Panc1 (cell line): Measurements from ENCODE around the gene FAF1. TPM values are rescaled to one million over a fixed set of nuclear protein-coding genes. Genes with fewer than 3 reads are reported as not detected.
A peak's percentile ranks its signal among the peaks of the same experiment; 100 is the strongest.

Experiments
- ATAC-seq: fragments of 200-7000 bp; cut with Tn5 transposase; 2 replicates; pipeline ENCODE4 v1.9.1; 2020; ENCODE audit warnings: mild to moderate bottlenecking, moderate library complexity
- BruUV-seq: library from RNA; stranded (reverse); fragments of 400-500 nt; replicated peaks from 2 replicates; lab custom pipeline; 2021; lab: Mats Ljungman, UMichigan
- CTCF ChIA-PET: fragments of 300-600 bp; sonication (Branson Sonifier 250); formaldehyde crosslinking; loops from one replicate; lab custom pipeline; 2022; ENCODE audit warnings: antibody characterized with exemption; lab: Charles Lee
- POLR2A ChIA-PET: fragments of 300-600 bp; sonication (Branson Sonifier 250); formaldehyde crosslinking; loops from one replicate; lab custom pipeline; 2022; ENCODE audit warnings: antibody characterized with exemption; lab: Charles Lee
- DNase-seq: peaks from one replicate; pipeline ENCODE4 v3.0.0-alpha.2; 2010; ENCODE audit warnings: low read depth, low spot score
- H3K27ac ChIP-seq: 2 replicates; pipeline ENCODE4 v1.5.1; 2011; ENCODE audit warnings: mild to moderate bottlenecking, low read length, inconsistent platforms
- H3K27me3 ChIP-seq: fragments of 200-500 bp; sonication (Bioruptor generic); 2 replicates; pipeline ENCODE4 v1.6.0; 2014; ENCODE audit warnings: low read length, inconsistent platforms; ENCODE audit not compliant: control insufficient read depth, insufficient read depth
- H3K36me3 ChIP-seq: fragments of 200-500 bp; sonication (Bioruptor generic); 2 replicates; pipeline ENCODE4 v1.5.1; 2014; ENCODE audit warnings: inconsistent platforms, mild to moderate bottlenecking, low read length, moderate library complexity; ENCODE audit not compliant: control insufficient read depth, insufficient read depth
- H3K4me1 ChIP-seq: 2 replicates; pipeline ENCODE4 v1.5.1; 2011; ENCODE audit warnings: inconsistent platforms, mild to moderate bottlenecking, low read length, moderate library complexity; ENCODE audit not compliant: control insufficient read depth, insufficient read depth
- H3K4me3 ChIP-seq, 2 experiments: 2 replicates each; pipeline ENCODE4 v1.5.1; 2011 to 2012; ENCODE audit warnings: low read depth in 2 of 2, low read length in 2 of 2, mild to moderate bottlenecking in 2 of 2, inconsistent platforms in 1 of 2, moderate library complexity in 1 of 2
- H3K9me3 ChIP-seq: fragments of 200-500 bp; sonication (Bioruptor generic); 2 replicates; pipeline ENCODE4 v1.5.1; 2014; ENCODE audit warnings: low read depth, mild to moderate bottlenecking, inconsistent platforms, low read length, moderate library complexity; ENCODE audit not compliant: control insufficient read depth, insufficient read depth
- POLR2AphosphoS5 ChIP-seq: IDR thresholded peaks from 2 replicates; pipeline ENCODE4 v1.6.1; 2012; ENCODE audit warnings: mild to moderate bottlenecking, low read depth, low read length, moderate library complexity
- SIN3A ChIP-seq: IDR thresholded peaks from 2 replicates; pipeline ENCODE4 v1.6.1; 2012; ENCODE audit warnings: low read depth, mild to moderate bottlenecking, low read length, moderate library complexity, borderline replicate concordance; ENCODE audit not compliant: insufficient read depth
- TCF7L2 ChIP-seq: IDR thresholded peaks from 2 replicates; pipeline ENCODE4 v1.6.1; 2011; ENCODE audit warnings: mild to moderate bottlenecking, low read depth, low read length, inconsistent platforms
- in situ Hi-C: cut with HindIII; loops from 2 replicates; pipeline ENCODE4 v1.10.0; 2016; ENCODE audit warnings: low sequenced_read_pairs, low pct_unique_long_range_greater_than_20kb
- intact Hi-C: fragments of 100-400 bp; cut with micrococcal nuclease; formaldehyde crosslinking; loops from one replicate; pipeline ENCODE4 v1.10.0; 2022; ENCODE audit not compliant: unreplicated experiment
- total RNA-seq: library from RNA; stranded (reverse); gene quantifications from one replicate; pipeline ENCODE4 v1.2.1, GENCODE V29; 2021; ENCODE audit not compliant: unreplicated experiment
- TF ChIP-seq, protein P1 (sequence below): fragments of 450-650 bp; IDR thresholded peaks from 2 replicates; pipeline ENCODE4 v1.5.1; 2017; ENCODE audit warnings: mild to moderate bottlenecking
- TF ChIP-seq, protein P2 (sequence below), 2 experiments: IDR thresholded peaks; 2 replicates each; pipeline ENCODE4 v1.6.1; 2011 to 2012; ENCODE audit warnings: low read depth in 2 of 2, control low read depth in 1 of 2, low read length in 1 of 2, mild to moderate bottlenecking in 1 of 2, moderate library complexity in 1 of 2; ENCODE audit not compliant: insufficient read depth in 1 of 2

FAF1 gene
- total RNA-seq, 1 experiment from 2014 or later, result 101 TPM

DNA sequence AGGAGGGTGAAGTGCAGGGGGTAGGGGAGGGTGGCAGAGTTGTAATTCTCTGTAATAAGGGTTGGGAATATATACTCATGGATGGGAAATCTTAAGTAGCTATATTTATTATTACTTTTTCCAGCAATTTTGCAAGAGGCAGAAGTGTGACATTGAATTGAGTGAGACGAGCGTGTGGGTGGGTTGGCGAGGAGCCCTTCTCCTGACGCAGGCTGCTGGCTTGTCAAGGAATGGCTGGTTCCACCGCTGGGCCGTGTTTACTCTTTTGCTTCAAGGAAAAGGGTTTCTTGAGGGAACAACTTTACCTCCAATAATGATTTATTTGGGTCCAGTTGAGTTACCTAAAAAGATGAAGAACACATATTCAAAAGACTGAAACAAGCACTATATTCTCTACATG is 518.9 kb downstream of the FAF1 start:
- DNase-seq, result no peak
- in situ Hi-C loops, result no loop called here
- POLR2A ChIA-PET, result no interaction called here
- Histone ChIP-seq H3K4me3 (no peak overlapping the region), H3K36me3 (peaks cover 2% of the 10 kb centered on the region; the same call in 1 of the 2 replicates), H3K27ac (no peak overlapping the region), H3K4me1 (no peaks in the 10 kb centered on the region), H3K9me3 (no peaks in the 10 kb centered on the region), H3K27me3 (no peaks in the 10 kb centered on the region)
- CTCF ChIA-PET, result no interaction called here
- ATAC-seq, result no peak
- BruUV-seq, result no TSS peak
- intact Hi-C loops, result no loop called here
- TF ChIP-seq POLR2AphosphoS5, result no peak
- TF ChIP-seq, protein P1, sequence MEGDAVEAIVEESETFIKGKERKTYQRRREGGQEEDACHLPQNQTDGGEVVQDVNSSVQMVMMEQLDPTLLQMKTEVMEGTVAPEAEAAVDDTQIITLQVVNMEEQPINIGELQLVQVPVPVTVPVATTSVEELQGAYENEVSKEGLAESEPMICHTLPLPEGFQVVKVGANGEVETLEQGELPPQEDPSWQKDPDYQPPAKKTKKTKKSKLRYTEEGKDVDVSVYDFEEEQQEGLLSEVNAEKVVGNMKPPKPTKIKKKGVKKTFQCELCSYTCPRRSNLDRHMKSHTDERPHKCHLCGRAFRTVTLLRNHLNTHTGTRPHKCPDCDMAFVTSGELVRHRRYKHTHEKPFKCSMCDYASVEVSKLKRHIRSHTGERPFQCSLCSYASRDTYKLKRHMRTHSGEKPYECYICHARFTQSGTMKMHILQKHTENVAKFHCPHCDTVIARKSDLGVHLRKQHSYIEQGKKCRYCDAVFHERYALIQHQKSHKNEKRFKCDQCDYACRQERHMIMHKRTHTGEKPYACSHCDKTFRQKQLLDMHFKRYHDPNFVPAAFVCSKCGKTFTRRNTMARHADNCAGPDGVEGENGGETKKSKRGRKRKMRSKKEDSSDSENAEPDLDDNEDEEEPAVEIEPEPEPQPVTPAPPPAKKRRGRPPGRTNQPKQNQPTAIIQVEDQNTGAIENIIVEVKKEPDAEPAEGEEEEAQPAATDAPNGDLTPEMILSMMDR, result no peak
- TF ChIP-seq, protein P2, sequence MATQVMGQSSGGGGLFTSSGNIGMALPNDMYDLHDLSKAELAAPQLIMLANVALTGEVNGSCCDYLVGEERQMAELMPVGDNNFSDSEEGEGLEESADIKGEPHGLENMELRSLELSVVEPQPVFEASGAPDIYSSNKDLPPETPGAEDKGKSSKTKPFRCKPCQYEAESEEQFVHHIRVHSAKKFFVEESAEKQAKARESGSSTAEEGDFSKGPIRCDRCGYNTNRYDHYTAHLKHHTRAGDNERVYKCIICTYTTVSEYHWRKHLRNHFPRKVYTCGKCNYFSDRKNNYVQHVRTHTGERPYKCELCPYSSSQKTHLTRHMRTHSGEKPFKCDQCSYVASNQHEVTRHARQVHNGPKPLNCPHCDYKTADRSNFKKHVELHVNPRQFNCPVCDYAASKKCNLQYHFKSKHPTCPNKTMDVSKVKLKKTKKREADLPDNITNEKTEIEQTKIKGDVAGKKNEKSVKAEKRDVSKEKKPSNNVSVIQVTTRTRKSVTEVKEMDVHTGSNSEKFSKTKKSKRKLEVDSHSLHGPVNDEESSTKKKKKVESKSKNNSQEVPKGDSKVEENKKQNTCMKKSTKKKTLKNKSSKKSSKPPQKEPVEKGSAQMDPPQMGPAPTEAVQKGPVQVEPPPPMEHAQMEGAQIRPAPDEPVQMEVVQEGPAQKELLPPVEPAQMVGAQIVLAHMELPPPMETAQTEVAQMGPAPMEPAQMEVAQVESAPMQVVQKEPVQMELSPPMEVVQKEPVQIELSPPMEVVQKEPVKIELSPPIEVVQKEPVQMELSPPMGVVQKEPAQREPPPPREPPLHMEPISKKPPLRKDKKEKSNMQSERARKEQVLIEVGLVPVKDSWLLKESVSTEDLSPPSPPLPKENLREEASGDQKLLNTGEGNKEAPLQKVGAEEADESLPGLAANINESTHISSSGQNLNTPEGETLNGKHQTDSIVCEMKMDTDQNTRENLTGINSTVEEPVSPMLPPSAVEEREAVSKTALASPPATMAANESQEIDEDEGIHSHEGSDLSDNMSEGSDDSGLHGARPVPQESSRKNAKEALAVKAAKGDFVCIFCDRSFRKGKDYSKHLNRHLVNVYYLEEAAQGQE (IDR thresholded peaks at IDR 0.05; ENCODE audit: insufficient read depth in 1 of 2, low read depth in 2 of 2, low read length in 1 of 2), result no peak
- no peak for TF ChIP-seq SIN3A
- no peak for TF ChIP-seq TCF7L2

DNA sequence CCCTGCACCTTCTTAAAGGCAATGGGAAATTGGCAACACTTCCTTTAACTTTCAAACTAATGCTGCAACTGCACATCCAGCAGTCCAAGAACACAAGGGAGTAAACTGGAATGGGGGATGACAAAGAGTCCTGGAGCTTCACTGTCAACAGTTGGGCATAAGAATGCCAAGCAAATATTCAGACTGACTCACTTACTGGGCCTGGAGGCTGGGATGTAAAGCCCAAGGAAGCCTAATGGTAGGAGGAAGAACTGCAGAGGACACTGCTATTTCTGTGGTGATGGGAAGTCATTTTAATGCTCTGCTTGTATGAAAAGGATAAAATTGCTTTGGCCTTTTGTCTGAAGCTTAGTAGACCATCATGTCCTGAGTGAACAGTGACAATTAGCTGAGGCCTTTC is 521.1 kb downstream of the FAF1 start:
- Histone ChIP-seq H3K36me3 (peaks cover 2% of the 10 kb centered on the region; the same call in 1 of the 2 replicates), H3K4me3 (no peak overlapping the region), H3K9me3 (no peaks in the 10 kb centered on the region), H3K27me3 (no peaks in the 10 kb centered on the region), H3K4me1 (no peaks in the 10 kb centered on the region), H3K27ac (no peak overlapping the region)
- TF ChIP-seq, protein P1, result 0 out of 2 replicates have a peak, but pooled peaks have one; percentile 8
- TF ChIP-seq POLR2AphosphoS5, result no peak
- POLR2A ChIA-PET, result no interaction called here
- BruUV-seq, result no TSS peak
- DNase-seq, result no peak
- intact Hi-C loops, result no loop called here
- in situ Hi-C loops, result no loop called here
- ATAC-seq, result no peak
- CTCF ChIA-PET, result no interaction called here
